Measurements from ENCODE around the gene KCNN2.

KCNN2 gene

DNA sequence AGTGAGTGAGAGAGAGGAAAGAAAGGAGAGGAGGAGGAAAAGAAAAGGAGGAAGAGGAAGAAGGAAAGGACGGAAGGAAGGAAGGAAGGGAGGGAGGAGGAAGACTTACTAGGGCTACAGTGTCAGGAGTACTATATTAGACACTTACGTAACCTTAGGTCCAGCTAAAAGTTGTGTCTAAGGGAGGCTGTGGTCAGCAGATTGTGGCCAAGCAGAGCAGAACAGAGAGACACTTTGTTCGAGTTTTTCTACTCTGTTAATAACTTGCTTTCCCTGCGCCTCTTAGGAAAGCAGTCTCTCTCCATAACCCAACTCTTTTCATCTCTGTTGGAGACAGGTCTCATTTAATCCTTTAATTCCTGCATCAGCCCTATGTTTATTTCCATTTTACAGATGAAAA, 138.9 kb downstream of the KCNN2 start:
- H3K4me3 ChIP-seq (ENCODE audit: low read depth, low read length) = no peak overlapping the region

DNA sequence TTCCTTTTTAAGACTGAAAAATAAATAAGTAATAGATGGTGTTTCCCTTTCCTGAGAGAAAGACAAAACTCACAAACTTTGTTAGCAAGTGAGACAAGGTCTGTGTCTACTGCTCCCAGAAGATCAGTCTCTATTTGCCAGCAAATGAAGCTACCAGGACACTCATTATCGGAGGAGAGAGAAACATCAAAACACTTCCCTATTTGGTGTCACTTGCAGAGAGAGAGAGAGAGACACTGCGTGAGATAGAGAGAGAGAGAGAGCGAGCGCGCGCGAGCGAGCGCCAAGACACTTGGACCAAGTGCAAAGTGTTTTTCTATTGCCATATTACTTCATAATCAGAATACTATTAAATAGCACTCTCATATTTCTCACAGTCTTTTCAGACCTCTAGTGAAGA, 142.7 kb downstream of the KCNN2 start:
- no peak overlapping the region for H3K4me3 ChIP-seq (ENCODE audit: low read depth, low read length)

DNA sequence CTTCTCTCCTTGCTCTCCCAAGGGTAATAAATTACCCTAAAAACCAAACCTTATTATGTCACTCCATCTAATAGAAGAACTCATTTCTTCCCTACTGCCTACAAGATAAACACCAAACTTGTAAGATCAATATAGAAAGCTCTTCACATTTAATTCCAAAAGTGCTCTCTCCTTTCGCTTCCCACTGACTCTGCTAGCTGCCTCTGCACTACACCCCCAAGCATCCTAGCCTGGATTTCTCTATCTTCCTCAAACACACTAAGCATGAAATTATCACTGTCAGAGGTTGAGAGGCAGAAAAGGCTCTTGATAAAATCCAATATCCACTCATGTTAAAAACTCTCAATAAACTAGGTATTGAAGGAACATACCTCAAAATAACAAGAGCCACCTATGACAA, 162.4 kb downstream of the KCNN2 start:
- no peak overlapping the region for H3K4me3 ChIP-seq (ENCODE audit: low read depth, low read length)

DNA sequence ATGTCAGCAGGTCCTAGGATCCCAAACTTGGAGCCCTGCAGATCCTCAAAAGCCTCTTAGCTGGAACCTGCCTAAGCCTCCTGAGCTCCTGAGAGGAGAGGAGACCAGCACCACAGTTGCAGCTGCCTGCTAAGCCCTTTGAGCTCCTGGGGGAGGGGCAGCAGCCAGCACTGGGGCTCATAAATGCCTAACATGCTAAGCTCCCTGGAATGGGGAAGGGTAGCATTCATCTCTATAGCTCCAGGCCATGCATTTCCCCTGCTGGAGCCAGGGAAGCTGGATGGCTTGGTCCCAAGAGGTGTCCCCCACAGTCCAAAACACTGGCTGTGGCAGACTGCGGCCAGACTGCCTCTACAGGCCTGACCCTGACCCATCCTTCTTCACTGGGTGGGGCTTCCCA, 182.7 kb downstream of the KCNN2 start:
- no peak overlapping the region for H3K4me3 ChIP-seq (ENCODE audit: low read depth, low read length)

Data from iPS-11a (cell line).